MCF 10A (cell line): ENCODE data around the gene CFAP77. TPM values are rescaled to one million over a fixed set of nuclear protein-coding genes. Genes with fewer than 3 reads are reported as not detected.

Experiments
- BruUV-seq: library from RNA; stranded (reverse); fragments of 400-500 nt; replicated peaks from 2 replicates; lab custom pipeline; 2021; lab: Mats Ljungman, UMichigan
- CTCF ChIA-PET: fragments of 300-600 bp; sonication (Branson Sonifier 250); formaldehyde crosslinking; extraction: SDS; loops from one replicate; lab custom pipeline; 2021; ENCODE audit warnings: antibody characterized with exemption, inconsistent platforms; lab: Yijun Ruan, JAX
- POLR2A ChIA-PET: fragments of 300-600, 350-650 bp; sonication (Branson Sonifier 250); formaldehyde crosslinking; extraction: SDS; loops from one replicate; lab custom pipeline; 2020; ENCODE audit warnings: antibody characterized with exemption, inconsistent platforms; lab: Yijun Ruan, JAX
- DNase-seq: peaks from one replicate; pipeline ENCODE4 v3.0.0-alpha.2; 2018; ENCODE audit not compliant: unreplicated experiment
- H3K27ac Mint-ChIP-seq: one replicate; pipeline ENCODE4 v1.8.0; 2022; ENCODE audit warnings: mild to moderate bottlenecking, low read depth, mixed read lengths; ENCODE audit not compliant: unreplicated experiment
- H3K27me3 Mint-ChIP-seq: one replicate; pipeline ENCODE4 v1.8.0; 2022; ENCODE audit warnings: mixed read lengths; ENCODE audit not compliant: insufficient read depth, unreplicated experiment
- H3K36me3 Mint-ChIP-seq: one replicate; pipeline ENCODE4 v1.8.0; 2022; ENCODE audit warnings: mild to moderate bottlenecking, moderate library complexity, mixed read lengths; ENCODE audit not compliant: insufficient read depth, unreplicated experiment
- H3K4me1 Mint-ChIP-seq: one replicate; pipeline ENCODE4 v1.8.0; 2022; ENCODE audit warnings: mixed read lengths; ENCODE audit not compliant: insufficient read depth, unreplicated experiment
- H3K4me3 Mint-ChIP-seq: one replicate; pipeline ENCODE4 v1.8.0; 2022; ENCODE audit warnings: mild to moderate bottlenecking, moderate library complexity, mixed read lengths; ENCODE audit not compliant: unreplicated experiment
- H3K9me3 Mint-ChIP-seq: one replicate; pipeline ENCODE4 v1.8.0; 2022; ENCODE audit warnings: mixed read lengths; ENCODE audit not compliant: unreplicated experiment
- CTCF ChIP-seq: fragments of 200-600 bp; IDR thresholded peaks from one replicate; pipeline ENCODE4 v1.8.0; 2022; ENCODE audit warnings: antibody characterized with exemption, mild to moderate bottlenecking; ENCODE audit not compliant: unreplicated experiment
- intact Hi-C: fragments of 100-400 bp; cut with micrococcal nuclease; formaldehyde crosslinking; loops from 2 replicates; pipeline ENCODE4 v1.14.1; 2022
- total RNA-seq: library from RNA; stranded (reverse); gene quantifications from 2 replicates; pipeline ENCODE4 v1.2.3, GENCODE V29; 2022

Gene CFAP77
- total RNA-seq, 1 experiment from 2014 or later = not detected

GRCh38 chr9:132586830-132587591, 177.0 kb downstream of the CFAP77 start:
- CTCF ChIA-PET = interaction anchor here (0.6 to 0.7 kb wide), 2 partner anchors 55 to 63 kb away, joined by 3 to 4 read pairs; no protein-coding TSS in a partner anchor
- POLR2A ChIA-PET = interaction anchor here (0.5 kb wide), 1 partner anchor 276 kb away, joined by 3 read pairs; no protein-coding TSS in a partner anchor
- Mint-ChIP-seq H3K4me3 (no peak overlapping the region), H3K36me3 (peaks cover 3% of the 10 kb centered on the region), H3K27ac (no peak overlapping the region), H3K27me3 (peaks cover 24% of the 10 kb centered on the region), H3K9me3 (no peaks in the 10 kb centered on the region), H3K4me1 (no peaks in the 10 kb centered on the region)
- no peak for TF ChIP-seq CTCF
- intact Hi-C loops = no loop called here
- no TSS peak for BruUV-seq
- no peak for DNase-seq

- Mint-ChIP-seq H3K4me1 (no peaks in the 10 kb centered on the region), H3K9me3 (no peaks in the 10 kb centered on the region), H3K4me3 (no peak overlapping the region), H3K36me3 (peaks cover 9% of the 10 kb centered on the region), H3K27ac (no peak overlapping the region), H3K27me3 (peaks cover 19% of the 10 kb centered on the region)
- BruUV-seq = no TSS peak
- TF ChIP-seq CTCF = no peak
- POLR2A ChIA-PET = interaction anchor here (0.5 kb wide), 1 partner anchor 275 kb away, joined by 3 read pairs; no protein-coding TSS in a partner anchor
- CTCF ChIA-PET = interaction anchor here (0.7 kb wide), 1 partner anchor 63 kb away, joined by 3 read pairs; no protein-coding TSS in a partner anchor
- no peak for DNase-seq
- intact Hi-C loops = no loop called here
Observed at GRCh38 chr9:132587592-132587955, 177.6 kb downstream of the CFAP77 start.

DNA sequence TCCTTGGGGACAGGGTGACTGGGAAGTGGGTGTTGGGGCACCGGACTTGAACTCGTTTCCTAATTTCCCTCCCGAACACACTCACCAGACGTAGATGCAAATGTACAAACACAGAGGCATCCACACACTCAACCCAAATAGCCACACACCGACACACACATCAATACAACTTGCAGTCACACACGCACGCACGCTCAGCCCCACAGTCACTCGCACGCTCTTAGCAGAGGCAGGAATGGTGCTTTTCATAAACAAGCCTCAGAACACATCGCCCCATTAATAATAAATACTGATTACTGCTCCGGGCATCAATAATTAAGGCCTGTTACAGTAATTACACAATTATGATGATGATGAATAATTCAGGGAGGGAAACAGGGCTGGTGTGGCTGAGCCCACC, 178.1 kb downstream of the CFAP77 start:
- no peak for TF ChIP-seq CTCF
- intact Hi-C loops = no loop called here
- POLR2A ChIA-PET = interaction anchor here (0.5 kb wide), 1 partner anchor 275 kb away, joined by 3 read pairs; no protein-coding TSS in a partner anchor
- no TSS peak for BruUV-seq
- DNase-seq = no peak
- H3K9me3 Mint-ChIP-seq = no peaks in the 10 kb centered on the region
- H3K4me3 Mint-ChIP-seq = no peak overlapping the region
- H3K27me3 Mint-ChIP-seq = peaks cover 13% of the 10 kb centered on the region
- no peak overlapping the region for H3K27ac Mint-ChIP-seq
- H3K36me3 Mint-ChIP-seq = peaks cover 14% of the 10 kb centered on the region
- CTCF ChIA-PET = interaction anchor here (0.6 kb wide), 1 partner anchor 353 kb away, joined by 3 read pairs; no protein-coding TSS in a partner anchor
- no peaks in the 10 kb centered on the region for H3K4me1 Mint-ChIP-seq

GRCh38 chr9:132588501-132589147, 178.6 kb downstream of the CFAP77 start:
- intact Hi-C loops = no loop called here
- Mint-ChIP-seq H3K4me3 (no peak overlapping the region), H3K4me1 (no peaks in the 10 kb centered on the region)

More at GRCh38 chr9:132588501-132589147, 178.6 kb downstream of the CFAP77 start:
- ChIA-PET CTCF (interaction anchor here (0.6 kb wide), 1 partner anchor 354 kb away, joined by 3 read pairs; no protein-coding TSS in a partner anchor), POLR2A (no interaction called here)
- no peak for TF ChIP-seq CTCF
- Mint-ChIP-seq H3K27ac (no peak overlapping the region), H3K9me3 (no peaks in the 10 kb centered on the region), H3K27me3 (peaks cover 8% of the 10 kb centered on the region), H3K36me3 (peaks cover 16% of the 10 kb centered on the region)
- no peak for DNase-seq
- no TSS peak for BruUV-seq
